ENCODE results near the gene KDM5B.

- TF ChIP-seq, protein P1, sequence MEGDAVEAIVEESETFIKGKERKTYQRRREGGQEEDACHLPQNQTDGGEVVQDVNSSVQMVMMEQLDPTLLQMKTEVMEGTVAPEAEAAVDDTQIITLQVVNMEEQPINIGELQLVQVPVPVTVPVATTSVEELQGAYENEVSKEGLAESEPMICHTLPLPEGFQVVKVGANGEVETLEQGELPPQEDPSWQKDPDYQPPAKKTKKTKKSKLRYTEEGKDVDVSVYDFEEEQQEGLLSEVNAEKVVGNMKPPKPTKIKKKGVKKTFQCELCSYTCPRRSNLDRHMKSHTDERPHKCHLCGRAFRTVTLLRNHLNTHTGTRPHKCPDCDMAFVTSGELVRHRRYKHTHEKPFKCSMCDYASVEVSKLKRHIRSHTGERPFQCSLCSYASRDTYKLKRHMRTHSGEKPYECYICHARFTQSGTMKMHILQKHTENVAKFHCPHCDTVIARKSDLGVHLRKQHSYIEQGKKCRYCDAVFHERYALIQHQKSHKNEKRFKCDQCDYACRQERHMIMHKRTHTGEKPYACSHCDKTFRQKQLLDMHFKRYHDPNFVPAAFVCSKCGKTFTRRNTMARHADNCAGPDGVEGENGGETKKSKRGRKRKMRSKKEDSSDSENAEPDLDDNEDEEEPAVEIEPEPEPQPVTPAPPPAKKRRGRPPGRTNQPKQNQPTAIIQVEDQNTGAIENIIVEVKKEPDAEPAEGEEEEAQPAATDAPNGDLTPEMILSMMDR (IDR thresholded peaks at IDR 0.05) = no peak
- TF ChIP-seq SIN3A (IDR thresholded peaks at IDR 0.05; ENCODE audit: borderline replicate concordance, insufficient read depth, low read depth, low read length) = no peak
These were observed 2.1 kb downstream of the KDM5B start for GRCh38 chr1:202805886-202806844.

Data from Panc1 (cell line).